Activated CD4-positive, alpha-beta T cell treated with anti-CD3 and anti-CD28 coated beads, Interleukin-10, Interleukin-2, amounts not matched to agents 100 ng/mL and 50 ng/mL, durations not matched to agents 16 hours and 8 hours (primary cell): ENCODE measurements around the gene NUP188.

Experiments
- DNase-seq: peaks from one replicate; pipeline ENCODE4 v3.0.0-alpha.2; 2020

The NUP188 gene

DNA sequence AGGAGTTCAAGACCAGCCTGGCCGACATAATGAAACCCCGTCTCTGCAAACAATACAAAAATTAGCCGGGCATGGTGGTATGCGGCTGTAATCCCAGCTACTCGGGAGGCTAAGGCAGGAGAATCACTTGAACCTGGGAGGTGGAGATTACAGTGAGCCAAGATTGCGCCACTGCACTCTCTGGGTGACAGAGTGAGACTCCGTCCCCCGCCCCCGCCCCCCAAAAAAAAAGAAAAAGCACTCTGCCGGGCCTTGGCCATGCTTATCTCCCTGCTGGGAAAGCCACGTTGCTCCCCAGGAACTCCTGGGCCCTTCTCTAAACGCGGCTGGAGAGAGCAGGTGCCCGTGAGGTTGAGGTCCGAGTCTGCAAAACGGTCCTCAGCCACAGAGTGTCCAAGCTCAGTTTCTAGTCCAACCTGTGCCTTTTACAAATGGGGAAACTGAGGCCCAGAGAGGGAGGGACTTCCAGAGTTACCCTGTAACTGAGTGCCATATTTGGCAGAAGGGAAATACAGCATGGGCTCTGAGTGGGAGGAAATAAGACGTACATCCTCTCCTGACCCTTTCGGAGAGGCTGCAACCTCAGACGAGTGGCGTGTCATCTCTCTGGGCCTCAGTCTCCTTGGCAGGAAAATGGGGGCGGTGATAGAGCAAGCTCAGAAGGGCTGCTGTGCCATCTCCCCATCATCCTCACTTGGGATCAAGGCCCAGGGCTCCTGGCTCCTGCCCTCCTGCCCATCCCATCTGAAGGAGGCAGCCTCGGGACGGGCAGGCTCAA lies 33.3 kb upstream of the NUP188 start:
- no peak for DNase-seq

DNA sequence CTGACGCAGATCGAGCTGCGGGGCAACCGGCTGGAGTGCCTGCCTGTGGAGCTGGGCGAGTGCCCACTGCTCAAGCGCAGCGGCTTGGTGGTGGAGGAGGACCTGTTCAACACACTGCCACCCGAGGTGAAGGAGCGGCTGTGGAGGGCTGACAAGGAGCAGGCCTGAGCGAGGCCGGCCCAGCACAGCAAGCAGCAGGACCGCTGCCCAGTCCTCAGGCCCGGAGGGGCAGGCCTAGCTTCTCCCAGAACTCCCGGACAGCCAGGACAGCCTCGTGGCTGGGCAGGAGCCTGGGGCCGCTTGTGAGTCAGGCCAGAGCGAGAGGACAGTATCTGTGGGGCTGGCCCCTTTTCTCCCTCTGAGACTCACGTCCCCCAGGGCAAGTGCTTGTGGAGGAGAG lies 31.3 kb upstream of the NUP188 start:
- DNase-seq, result no peak

DNA sequence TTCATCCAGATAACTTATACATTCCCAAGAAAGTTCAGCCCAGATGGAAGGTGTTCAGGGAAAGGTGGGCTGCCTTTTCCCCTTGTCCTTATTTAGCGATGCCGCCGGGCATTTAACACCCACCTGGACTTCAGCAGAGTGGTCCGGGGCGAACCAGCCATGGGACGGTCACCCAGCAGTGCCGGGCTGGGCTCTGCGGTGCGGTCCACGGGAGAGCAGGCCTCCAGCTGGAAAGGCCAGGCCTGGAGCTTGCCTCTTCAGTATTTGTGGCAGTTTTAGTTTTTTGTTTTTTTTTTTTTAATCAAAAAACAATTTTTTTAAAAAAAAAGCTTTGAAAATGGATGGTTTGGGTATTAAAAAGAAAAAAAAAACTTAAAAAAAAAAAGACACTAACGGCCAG lies 30.8 kb upstream of the NUP188 start:
- DNase-seq, result no peak

DNA sequence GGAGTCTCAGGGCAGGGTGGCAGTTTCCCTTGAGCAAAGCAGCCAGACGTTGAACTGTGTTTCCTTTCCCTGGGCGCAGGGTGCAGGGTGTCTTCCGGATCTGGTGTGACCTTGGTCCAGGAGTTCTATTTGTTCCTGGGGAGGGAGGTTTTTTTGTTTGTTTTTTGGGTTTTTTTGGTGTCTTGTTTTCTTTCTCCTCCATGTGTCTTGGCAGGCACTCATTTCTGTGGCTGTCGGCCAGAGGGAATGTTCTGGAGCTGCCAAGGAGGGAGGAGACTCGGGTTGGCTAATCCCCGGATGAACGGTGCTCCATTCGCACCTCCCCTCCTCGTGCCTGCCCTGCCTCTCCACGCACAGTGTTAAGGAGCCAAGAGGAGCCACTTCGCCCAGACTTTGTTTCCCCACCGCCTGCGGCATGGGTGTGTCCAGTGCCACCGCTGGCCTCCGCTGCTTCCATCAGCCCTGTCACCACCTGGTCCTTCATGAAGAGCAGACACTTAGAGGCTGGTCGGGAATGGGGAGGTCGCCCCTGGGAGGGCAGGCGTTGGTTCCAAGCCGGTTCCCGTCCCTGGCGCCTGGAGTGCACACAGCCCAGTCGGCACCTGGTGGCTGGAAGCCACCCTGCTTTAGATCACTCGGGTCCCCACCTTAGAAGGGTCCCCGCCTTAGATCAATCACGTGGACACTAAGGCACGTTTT lies 30.2 kb upstream of the NUP188 start:
- no peak for DNase-seq

DNA sequence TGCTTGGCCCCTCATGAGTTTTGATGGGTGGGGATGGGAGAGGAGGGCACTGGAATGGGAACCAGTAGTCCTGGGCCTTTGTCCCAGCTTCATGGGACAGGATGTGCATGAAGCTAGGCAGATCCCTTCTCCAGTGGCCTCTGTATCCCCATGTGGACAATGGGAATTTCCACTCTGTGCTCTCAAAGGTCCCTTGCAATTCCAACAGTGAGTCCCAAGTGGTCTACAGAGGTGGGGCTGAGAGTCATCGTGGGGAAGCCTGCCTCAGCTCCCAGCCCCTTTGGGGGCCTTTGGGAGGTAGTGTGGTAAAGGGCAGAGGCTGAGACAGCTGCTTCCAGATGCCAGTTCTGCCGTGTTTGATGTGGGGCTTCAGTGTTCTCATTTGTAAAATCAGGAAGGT lies 28.6 kb upstream of the NUP188 start:
- DNase-seq, result no peak

DNA sequence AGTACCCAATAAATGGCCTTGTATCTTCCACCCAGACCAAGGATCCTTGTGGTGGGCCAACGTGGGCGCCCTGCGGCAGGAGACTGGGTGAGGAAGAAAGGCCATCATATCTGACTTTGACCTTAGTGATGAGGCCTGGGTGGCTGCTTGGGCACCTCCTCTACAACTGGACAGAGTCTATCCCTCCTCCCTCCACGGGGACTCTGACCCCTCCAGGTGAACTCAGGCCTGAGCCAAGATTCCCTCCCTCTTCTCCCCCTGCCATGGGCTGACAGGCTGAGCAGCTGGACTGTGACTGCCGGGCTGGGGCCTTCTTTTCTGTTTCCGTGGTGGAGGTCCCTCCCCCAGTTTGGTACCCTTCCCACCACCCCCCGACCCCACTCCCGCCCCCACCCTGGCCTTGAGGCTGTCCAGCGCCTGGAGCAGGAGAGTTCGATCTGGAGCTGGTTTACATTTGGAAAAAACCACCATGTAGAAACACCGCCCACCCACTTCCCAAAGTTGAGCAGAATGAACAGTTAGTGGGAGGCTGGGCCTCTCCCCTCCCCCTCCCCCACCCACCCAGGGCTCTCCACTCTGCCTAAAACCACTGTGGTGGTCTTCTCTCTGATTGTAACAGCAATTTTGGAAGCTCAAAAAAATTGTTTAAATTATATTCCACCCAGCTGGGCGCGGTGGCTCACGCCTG lies 28.0 kb upstream of the NUP188 start:
- DNase-seq, result no peak

DNA sequence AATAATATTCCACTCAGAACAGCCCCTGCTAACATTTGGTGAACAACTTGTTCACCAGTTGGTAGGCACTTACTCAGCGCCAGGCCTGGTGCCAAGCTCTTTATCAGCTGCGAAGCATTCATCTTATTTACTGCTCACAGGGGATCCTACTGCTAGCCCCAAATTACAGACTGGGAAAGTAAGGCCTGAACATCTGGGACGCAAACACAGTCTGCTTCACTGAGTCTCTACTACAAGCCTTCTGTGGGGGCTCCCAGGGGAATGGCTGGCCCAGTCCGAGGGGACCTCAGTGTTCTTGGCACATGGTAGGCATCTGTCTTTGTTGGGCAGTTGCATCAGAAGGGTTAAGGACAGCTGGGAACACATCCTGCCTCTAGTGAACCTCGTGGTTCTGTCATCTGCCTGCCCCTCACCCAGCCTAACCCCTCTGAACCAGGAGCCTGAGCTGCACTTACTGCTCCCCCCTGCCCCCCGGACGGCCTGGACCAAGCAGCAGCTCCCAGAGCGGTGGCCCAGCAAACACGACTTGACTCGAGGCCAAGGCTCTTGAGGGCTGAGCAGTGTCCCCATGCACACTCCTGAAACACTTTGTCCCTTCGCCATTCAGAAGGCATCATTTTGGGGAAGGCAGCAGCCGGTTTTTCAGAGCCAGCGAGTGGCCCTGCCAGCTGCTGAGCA lies 27.0 kb upstream of the NUP188 start, which contains the start of gene PHYHD1:
PHYHD1 (plus strand) TSS at position 602 of the 678 bp plus-strand sequence. CDS start 1,342 bp downstream, outside the sequence.
- DNase-seq, result no peak

DNA sequence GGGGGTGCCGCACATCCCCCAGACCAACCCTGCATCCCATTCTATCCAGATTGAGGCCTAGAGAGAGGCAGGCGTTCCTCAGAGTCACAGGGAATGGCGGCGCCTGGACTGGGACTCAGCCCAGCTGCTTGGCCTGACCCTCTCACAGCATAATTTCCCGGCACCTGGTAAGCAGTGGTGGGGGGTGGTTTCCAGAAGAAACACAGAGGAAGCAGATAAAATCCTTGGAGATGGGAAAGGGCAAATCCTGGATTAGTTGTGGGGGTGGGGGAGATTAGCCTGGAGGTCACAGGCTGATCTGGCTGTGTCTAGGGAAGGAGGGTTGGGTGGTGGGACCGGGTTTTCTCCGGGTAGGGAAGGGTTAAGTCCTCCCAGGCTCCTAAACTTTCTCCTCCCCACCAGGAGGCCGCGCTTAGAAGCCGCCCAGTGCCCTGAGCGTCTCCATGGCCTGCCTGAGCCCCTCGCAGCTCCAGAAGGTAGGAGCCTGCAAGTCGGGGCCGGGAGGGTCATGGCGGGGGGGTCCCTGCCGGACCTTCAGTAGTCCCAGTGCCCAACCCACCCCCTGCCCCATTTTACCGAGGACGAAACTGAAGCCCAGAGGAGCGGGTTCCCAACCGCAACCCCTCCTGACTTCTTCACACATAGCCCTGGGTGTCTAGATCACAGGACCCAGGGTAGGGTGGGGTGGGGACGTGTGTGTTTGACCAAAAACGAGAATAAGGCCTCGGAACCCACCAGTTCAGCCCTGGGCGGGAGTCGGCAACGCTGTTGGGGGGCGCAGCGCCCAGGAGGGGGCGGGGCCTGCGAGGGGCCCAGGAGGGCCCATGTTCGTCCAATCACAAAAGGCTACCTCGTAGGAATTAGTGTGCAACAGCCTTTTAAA lies 25.4 kb upstream of the NUP188 start:
- DNase-seq, result no peak

DNA sequence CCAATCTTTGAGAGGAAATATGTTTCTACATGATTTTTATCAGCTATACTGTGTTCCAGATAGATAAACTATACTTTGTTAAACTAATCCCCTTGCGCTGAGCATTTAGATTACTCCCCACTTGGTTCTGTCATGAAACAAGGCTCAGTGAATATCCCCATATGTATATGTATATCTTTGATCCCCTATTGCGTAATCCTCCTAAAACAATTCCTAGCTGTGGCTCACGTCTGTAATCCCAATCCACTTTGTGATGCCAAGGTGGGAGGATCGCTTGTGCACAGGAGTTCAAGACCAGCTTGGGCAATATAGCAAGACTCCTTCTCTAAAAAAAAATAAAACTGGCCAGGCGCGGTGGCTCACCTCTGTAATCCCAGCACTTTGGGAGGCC lies 24.0 kb upstream of the NUP188 start:
- no peak for DNase-seq

DNA sequence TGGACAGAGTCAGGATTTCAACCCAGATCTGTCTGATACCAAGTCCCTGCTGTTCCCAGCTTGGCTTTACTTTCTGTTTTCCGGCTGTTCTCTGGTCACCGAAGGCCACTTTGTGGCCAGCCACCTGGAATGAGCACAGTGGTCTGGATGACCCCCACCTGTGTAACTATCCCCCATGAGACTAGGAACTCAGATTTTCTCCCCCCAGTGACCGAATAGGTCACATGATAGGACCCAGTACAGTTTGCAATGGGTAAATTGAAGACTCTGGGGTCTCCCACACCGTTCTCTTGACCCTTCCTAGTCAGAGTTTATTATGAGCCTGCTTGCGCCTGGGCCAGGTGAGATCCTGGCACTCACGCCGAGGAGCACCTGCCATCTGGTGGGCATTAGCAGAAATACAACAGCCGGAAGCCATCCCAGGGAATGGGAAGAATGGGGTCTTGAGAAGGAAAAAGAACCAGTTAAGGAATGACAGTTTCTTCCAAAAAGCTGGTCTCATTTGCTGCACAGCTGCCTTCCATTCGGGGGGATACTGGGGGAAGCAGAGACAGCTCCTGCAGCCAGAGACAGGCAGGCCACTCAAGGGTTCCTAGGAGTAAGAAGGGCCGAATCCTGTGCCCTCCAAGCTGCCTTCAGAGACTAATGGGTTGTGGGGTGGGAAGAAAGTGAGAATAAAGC lies 19.6 kb upstream of the NUP188 start:
- peak; percentile 48 for DNase-seq

DNA sequence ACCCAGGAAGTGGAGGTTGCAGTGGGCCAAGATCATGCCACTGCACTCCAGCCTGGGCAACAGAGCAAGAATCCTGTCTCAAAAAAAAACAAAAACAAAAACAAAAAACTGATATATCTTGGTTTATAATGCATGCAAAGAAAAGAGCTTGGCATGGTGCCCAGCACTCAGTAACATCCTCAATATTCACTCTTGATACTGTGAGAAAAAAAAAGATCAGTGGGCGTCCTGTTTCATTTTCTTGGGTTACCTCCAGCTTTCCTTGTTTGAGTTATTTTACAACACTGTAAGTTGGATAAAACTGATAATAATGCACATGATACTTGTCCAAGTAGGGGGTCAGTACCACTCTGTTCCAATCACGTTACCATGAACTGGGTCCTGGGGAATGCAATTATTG lies 18.9 kb upstream of the NUP188 start:
- DNase-seq, result no peak

DNA sequence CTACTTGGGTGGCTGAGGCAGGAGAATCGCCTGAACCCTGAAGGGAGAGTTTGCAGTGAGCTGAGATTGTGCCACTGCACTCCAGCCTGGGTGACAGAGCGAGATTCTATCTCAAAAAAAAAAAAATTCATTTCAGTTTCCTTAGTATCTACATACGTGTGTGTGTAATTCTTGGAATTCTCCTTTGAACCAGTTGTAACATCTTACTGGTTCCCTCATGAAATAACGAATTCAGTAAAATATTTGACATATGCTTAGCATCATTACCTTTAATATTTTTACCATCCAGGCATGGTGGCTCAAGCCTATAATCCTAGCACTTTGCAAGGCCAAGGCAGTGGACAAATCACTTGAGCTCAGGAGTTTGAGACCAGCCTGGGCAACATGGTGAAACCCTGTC lies 17.9 kb upstream of the NUP188 start:
- no peak for DNase-seq

DNA sequence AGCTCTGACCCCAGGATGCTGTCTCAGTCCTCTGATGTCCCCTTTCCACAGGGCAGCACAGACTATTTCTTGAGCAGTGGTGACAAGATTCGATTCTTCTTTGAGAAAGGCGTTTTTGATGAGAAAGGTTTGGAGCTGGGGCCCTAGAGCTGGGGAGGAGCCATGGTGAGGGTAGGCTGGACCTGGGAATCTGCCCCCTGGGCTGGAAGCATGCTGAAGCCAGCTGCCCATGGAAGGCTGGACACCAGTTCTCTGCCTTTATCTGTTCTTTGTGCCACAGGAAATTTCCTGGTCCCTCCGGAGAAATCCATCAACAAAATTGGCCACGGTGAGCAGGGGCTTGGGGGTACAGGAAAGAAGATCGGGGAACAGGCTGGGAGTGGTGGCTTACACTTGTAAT lies 13.8 kb upstream of the NUP188 start:
- no peak for DNase-seq

DNA sequence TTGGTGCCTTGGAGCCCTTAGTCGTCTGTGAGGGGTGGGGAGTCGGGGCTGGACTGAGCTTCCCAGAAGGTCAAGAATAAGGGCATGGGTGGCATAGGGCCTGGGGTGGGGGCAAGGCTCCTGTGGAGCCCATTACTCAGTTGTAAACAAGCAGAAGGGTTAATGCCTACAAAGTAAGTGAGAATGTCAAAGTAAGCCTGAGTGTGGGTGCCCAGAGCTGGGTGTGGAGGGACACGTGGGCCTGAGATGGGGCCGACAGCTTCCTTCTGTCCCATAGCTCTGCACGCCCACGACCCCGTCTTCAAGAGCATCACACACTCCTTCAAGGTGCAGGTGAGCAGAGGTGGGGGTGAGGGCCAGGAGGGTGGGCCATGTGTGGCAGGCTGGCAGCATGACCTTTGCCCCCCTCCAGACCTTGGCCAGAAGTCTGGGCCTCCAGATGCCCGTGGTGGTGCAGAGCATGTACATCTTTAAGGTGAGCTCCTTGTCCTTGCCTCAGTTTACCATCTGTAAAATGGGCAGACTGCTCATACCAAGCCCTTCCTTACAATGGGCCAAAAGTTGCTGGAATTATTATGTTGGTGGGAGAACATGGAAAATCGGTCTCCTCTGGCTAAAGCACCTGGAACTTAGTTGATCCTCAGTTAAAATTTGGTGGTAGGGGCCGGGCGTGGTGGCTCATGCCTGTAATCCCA lies 11.2 kb upstream of the NUP188 start:
- no peak for DNase-seq

DNA sequence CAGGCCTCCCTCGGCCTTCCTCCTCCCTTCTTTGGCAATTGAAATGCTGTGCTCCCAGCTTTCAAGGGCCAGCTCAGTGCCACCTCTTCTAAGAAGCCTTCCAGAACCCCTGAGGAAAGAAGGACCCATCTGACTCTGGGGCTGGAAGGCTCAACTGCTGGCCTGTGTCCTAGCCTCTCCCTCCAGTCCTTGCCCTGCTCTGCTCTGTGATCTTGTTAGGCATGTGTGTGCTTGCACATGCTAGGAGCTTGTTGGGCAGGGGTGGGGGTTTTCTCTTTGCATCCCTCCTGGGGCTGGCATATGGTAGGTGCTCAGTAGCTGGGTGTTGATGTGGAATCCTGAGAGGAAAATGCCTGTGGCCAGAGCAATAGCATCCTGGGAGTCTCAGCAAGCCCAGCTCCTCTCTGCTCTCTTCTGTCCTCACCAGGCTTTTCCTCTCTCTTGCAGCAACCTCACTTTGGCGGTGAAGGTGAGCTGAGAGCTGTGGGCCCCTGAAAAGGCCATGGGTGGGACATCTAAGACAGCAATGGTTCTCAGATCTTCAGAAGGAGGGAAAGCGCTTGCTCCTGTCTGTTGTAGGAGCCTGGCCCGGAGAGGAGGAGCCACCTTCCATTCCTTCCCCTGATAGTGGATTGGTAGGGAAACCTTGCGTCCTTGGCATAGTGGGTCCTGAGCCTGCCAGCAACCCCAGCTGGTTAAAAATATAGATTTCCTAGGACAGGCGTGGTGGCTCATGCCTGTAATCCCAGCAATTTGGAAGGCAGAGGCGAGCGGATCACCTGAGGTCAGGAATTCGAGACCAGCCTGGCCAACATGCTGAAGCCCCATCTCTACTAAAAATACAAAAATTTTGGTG lies 10.0 kb upstream of the NUP188 start:
- DNase-seq, result no peak

DNA sequence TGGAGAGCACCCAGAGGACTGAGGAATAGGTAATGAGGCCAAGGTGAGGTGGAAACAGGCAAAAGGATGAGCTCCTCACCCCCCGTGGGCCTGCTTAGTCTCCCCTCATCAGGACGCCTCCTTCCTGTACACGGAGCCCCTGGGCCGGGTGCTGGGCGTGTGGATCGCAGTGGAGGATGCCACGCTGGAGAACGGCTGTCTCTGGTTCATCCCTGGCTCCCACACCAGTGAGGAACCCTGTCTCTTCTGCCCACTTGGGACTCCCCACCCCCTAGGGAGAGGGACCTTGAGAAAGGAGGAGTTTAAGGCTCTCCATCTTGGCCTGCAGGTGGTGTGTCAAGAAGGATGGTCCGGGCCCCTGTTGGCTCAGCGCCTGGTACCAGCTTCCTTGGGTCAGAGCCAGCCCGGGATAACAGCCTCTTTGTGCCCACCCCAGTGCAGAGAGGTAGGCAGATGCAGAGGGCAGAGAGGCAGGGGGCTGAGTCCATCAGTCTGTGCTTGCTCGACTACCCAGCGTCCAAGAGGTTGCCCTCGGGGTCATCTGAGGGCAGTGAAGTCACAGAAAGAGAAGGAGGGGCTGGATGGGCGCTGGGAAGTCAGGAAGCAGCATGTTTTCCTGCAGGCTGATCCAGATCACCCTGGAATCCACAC lies 7.1 kb upstream of the NUP188 start:
- DNase-seq, result no peak

DNA sequence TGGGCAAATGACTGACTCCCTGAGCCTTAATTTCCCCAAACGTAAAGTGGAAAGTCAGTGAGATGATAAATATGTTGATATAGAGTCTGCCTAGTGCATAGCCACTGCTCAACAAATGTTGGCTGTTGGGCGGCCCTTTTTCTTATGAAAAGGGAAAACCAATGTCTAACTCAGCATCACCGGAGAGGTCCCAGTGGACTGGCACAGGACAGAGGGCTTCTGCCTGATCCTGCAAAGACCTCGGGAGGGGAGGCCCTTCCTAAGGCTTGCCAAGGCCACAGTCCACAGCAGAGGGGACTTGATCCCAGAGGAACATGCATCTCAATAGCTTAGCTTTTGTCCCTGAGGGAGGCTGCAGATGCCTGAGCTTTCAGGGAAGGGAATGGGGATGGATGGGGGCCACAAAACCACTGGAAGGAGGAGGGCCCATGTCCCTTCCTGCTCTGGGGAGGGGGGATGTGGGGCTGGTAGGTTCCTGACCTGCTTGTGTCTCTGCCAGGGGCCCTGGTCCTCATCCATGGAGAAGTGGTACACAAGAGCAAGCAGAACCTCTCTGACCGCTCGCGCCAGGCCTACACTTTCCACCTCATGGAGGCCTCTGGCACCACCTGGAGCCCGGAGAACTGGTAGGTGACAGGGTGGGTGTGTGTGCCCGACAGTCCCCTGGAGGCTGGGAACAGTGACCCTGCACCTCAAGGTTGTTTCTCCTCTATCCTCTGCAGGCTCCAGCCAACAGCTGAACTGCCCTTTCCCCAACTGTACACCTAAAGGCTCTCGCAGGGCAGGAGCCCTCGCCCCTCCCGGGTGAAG lies 6.3 kb upstream of the NUP188 start:
- no peak for DNase-seq

DNA sequence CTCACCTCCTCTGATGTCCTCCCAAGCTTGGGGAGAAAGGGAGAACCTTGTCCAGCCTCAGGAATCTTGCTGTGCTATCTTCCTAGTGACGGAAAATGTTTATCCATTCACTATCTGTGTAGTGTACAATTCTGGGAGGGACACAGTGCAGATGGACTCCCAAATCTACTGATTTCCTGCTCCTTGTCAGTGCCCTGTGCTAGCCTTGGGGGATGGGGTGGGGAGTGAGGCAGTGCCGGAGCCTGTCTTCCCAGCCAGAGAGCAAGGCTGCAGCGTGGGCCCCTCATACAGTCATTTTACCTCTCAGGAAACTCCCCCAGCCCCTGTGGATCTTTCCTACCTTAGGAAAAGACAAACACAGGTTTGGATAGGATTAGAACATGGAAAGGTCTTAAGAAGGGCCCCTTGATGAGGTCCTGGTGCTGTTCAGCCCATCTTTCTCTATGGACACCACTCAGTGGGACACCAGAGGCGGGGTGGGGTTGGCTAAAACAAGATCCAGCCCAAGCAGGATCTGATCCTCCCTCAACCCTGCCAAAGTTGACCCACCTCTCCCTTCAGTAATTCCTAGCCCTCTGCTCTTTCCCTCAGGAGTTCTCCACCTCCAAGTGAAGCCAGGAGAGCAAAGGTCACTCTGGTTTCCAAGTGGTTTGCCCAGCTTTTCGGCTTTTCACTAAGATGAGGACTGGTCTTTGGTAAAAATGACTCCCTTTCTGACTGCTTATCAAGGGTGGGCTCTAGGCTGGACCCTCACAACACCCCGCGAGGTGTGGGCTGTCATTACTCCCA lies 3.5 kb upstream of the NUP188 start:
- no peak for DNase-seq
